Fibroblast of lung (primary cell): Measurements from ENCODE around the gene NT5C3A. TPM values are rescaled to one million over a fixed set of nuclear protein-coding genes. Genes with fewer than 3 reads are reported as not detected.

ENCODE experiments used
- DNase-seq, 2 donors: peaks; one replicate each; pipeline versions ENCODE4 v3.0.0 to v3.0.0-alpha.2; 2010; ENCODE audit warnings: low read depth in 2 of 2
- H2AFZ ChIP-seq: 2 replicates; pipeline ENCODE4 v1.5.1; 2012; ENCODE audit warnings: low read length, control low read depth, inconsistent platforms
- H3K27ac ChIP-seq: 2 replicates; pipeline ENCODE4 v1.5.1; 2011; ENCODE audit warnings: low read length, control low read depth; ENCODE audit not compliant: insufficient read depth
- H3K27me3 ChIP-seq: 2 replicates; pipeline ENCODE4 v1.5.1; 2011; ENCODE audit warnings: mild to moderate bottlenecking, low read length; ENCODE audit not compliant: control insufficient read depth, insufficient read depth
- H3K36me3 ChIP-seq: 2 replicates; pipeline ENCODE4 v1.5.1; 2011; ENCODE audit warnings: low read length; ENCODE audit not compliant: control insufficient read depth, insufficient read depth
- H3K4me1 ChIP-seq: 2 replicates; pipeline ENCODE4 v1.5.1; 2011; ENCODE audit warnings: low read length; ENCODE audit not compliant: control insufficient read depth, insufficient read depth; ENCODE audit errors: extremely low read depth
- H3K4me2 ChIP-seq: 2 replicates; pipeline ENCODE4 v1.5.1; 2011; ENCODE audit warnings: low read length, control low read depth; ENCODE audit not compliant: insufficient read depth; ENCODE audit errors: extremely low read depth
- H3K4me3 ChIP-seq, 4 experiments: fragments of 200-600 bp in 1 of 4; sonication (generic) in 1 of 4; replicated peaks in 1 of 4; 2 replicates each; pipeline ENCODE4 v1.5.1; 2011 to 2016; ENCODE audit warnings: low read length in 4 of 4, low read depth in 3 of 4, mild to moderate bottlenecking in 3 of 4, control low read depth in 2 of 4, inconsistent platforms in 1 of 4, mixed read lengths in 1 of 4; ENCODE audit not compliant: insufficient read depth in 1 of 4; ENCODE audit errors: control extremely low read depth in 1 of 4
- H3K79me2 ChIP-seq: 2 replicates; pipeline ENCODE4 v1.5.1; 2012; ENCODE audit warnings: mild to moderate bottlenecking, low read length, inconsistent platforms; ENCODE audit not compliant: control insufficient read depth, insufficient read depth
- H3K9ac ChIP-seq: 2 replicates; pipeline ENCODE4 v1.5.1; 2011; ENCODE audit warnings: mild to moderate bottlenecking, low read length, control low read depth; ENCODE audit not compliant: insufficient read depth
- H3K9me3 ChIP-seq: 2 replicates; pipeline ENCODE4 v1.5.1; 2012; ENCODE audit warnings: low read depth, low read length; ENCODE audit not compliant: control insufficient read depth, insufficient read depth
- H4K20me1 ChIP-seq: 2 replicates; pipeline ENCODE4 v1.5.1; 2011; ENCODE audit warnings: low read length; ENCODE audit not compliant: control insufficient read depth, insufficient read depth; ENCODE audit errors: extremely low read depth
- EZH2 ChIP-seq: IDR thresholded peaks from 2 replicates; pipeline ENCODE4 v1.5.1; 2012; ENCODE audit warnings: low read length, control low read depth, mild to moderate bottlenecking; ENCODE audit errors: missing control alignments
- polyA plus RNA-seq, 2 donors: library from polyadenylated mRNA; depleted of rRNA in 1 of 2; stranded (reverse) in 1 of 2; unstranded in 1 of 2; fragments of >200 nt; gene quantifications; 2 replicates each; pipeline ENCODE4 v1.2.1, GENCODE V29; 2011 to 2012; ENCODE audit warnings: missing spikeins in 1 of 2
- total RNA-seq: library from RNA; depleted of rRNA; stranded (reverse); fragments of >200 nt; gene quantifications from 2 replicates; pipeline ENCODE4 v1.2.1, GENCODE V29; 2014
- TF ChIP-seq, protein P1 (sequence below), 2 donors: IDR thresholded peaks in 1 of 2; conservative IDR thresholded peaks in 1 of 2; 1 replicate in 1 of 2; 2 replicates in 1 of 2; pipeline ENCODE4 v1.5.1; 2011 to 2012; ENCODE audit warnings: low read length in 2 of 2, control low read depth in 1 of 2, inconsistent platforms in 1 of 2, low read depth in 1 of 2, mild to moderate bottlenecking in 1 of 2

The NT5C3A gene
- total and polyA plus RNA-seq, 2 donors (not counting 1 experiment from before 2014, with no cell fraction given), result 17.2 to 25.3 TPM

DNA sequence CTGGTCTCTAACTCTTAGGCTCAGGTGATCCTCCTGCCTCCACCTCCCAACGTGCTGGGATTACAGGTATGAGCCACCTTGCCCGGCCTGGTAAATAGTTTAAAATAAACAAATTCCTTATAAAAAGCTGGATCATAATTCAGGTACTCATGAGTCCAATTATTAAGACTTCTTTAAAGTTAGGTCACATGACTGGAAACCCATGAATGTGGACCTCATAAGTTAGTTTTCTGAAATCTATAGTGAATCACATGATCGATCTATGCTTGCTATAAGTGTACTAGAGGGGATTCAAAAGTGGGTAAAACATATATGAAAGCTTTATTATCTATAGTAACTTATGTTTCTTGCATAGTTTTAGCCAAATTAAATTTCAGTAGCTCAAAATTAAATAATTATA is 14.3 kb downstream of the NT5C3A start:
- H3K4me3 ChIP-seq, result no peak overlapping the region
- H3K27me3 ChIP-seq, result no peaks in the 10 kb centered on the region
- H3K9ac ChIP-seq, result no peak overlapping the region
- TF ChIP-seq EZH2, result no peak
- TF ChIP-seq, protein P1, sequence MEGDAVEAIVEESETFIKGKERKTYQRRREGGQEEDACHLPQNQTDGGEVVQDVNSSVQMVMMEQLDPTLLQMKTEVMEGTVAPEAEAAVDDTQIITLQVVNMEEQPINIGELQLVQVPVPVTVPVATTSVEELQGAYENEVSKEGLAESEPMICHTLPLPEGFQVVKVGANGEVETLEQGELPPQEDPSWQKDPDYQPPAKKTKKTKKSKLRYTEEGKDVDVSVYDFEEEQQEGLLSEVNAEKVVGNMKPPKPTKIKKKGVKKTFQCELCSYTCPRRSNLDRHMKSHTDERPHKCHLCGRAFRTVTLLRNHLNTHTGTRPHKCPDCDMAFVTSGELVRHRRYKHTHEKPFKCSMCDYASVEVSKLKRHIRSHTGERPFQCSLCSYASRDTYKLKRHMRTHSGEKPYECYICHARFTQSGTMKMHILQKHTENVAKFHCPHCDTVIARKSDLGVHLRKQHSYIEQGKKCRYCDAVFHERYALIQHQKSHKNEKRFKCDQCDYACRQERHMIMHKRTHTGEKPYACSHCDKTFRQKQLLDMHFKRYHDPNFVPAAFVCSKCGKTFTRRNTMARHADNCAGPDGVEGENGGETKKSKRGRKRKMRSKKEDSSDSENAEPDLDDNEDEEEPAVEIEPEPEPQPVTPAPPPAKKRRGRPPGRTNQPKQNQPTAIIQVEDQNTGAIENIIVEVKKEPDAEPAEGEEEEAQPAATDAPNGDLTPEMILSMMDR (conservative IDR thresholded peaks at IDR 0.05 in 1 of 2, IDR thresholded peaks at IDR 0.05 in 1 of 2; ENCODE audit: low read depth in 1 of 2, low read length in 2 of 2), result no peak
- H3K27ac ChIP-seq, result no peak overlapping the region
- H3K36me3 ChIP-seq, result no peaks in the 10 kb centered on the region
- no peaks in the 10 kb centered on the region for H4K20me1 ChIP-seq
- no peak for DNase-seq
- no peaks in the 10 kb centered on the region for H3K9me3 ChIP-seq
- H3K4me2 ChIP-seq, result no peak overlapping the region
- H3K4me1 ChIP-seq, result no peaks in the 10 kb centered on the region
- no peak overlapping the region for H2AFZ ChIP-seq
- H3K79me2 ChIP-seq, result peaks cover 53% of the 10 kb centered on the region

DNA sequence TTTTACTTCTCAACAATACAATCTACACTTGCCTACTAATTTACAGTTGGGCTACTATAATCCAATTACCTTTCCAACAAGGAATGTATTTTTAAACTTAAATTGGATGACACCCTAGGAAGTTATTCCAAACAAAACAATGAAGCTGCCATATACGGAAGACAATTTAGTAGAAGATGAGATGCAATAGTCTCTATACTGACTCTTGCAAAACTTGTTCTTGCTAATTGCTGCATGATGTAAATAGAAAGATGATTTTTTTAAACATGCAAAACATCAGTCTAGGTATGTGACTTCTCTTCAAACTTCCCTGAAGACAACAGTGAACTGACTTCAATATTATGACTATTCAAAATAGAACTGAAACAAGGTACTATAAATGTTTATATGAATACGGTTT is 17.6 kb downstream of the NT5C3A start:
- no peak overlapping the region for H3K4me3 ChIP-seq
- H3K4me1 ChIP-seq, result no peaks in the 10 kb centered on the region
- H3K36me3 ChIP-seq, result no peaks in the 10 kb centered on the region
- no peaks in the 10 kb centered on the region for H3K9me3 ChIP-seq
- H3K27me3 ChIP-seq, result no peaks in the 10 kb centered on the region
- no peak overlapping the region for H3K4me2 ChIP-seq
- H3K79me2 ChIP-seq, result peaks cover 50% of the 10 kb centered on the region
- DNase-seq, result peak in 1 of 2 donors; percentile 58
- no peak overlapping the region for H3K9ac ChIP-seq
- H2AFZ ChIP-seq, result no peak overlapping the region
- no peaks in the 10 kb centered on the region for H4K20me1 ChIP-seq
- H3K27ac ChIP-seq, result no peak overlapping the region
- no peak for TF ChIP-seq EZH2
- TF ChIP-seq, protein P1 (conservative IDR thresholded peaks at IDR 0.05 in 1 of 2, IDR thresholded peaks at IDR 0.05 in 1 of 2; ENCODE audit: low read depth in 1 of 2, low read length in 2 of 2), result no peak

DNA sequence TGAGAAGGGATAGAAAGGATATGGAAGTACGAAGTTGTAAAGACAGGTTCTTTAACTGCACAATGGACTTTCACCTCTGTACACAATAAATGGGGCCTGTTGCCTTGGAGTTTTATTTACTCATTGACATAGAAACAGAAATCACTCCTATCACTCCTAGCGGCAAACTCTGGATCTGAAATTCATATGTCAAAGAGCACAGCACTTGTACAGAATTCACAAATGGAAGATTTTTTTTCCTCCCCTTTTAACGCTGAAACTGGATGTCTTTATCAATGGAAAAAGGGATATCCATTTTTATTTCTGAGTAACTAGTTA is 18.2 kb downstream of the NT5C3A start:
- no peaks in the 10 kb centered on the region for H3K36me3 ChIP-seq
- H3K9ac ChIP-seq, result no peak overlapping the region
- no peak overlapping the region for H3K4me2 ChIP-seq
- no peaks in the 10 kb centered on the region for H3K9me3 ChIP-seq
- H3K79me2 ChIP-seq, result peaks cover 50% of the 10 kb centered on the region
- TF ChIP-seq, protein P1 (conservative IDR thresholded peaks at IDR 0.05 in 1 of 2, IDR thresholded peaks at IDR 0.05 in 1 of 2; ENCODE audit: low read depth in 1 of 2, low read length in 2 of 2), result no peak
- TF ChIP-seq EZH2, result no peak
- H2AFZ ChIP-seq, result no peak overlapping the region
- no peak for DNase-seq
- no peak overlapping the region for H3K27ac ChIP-seq
- no peaks in the 10 kb centered on the region for H4K20me1 ChIP-seq
- no peaks in the 10 kb centered on the region for H3K27me3 ChIP-seq
- H3K4me1 ChIP-seq, result no peaks in the 10 kb centered on the region
- no peak overlapping the region for H3K4me3 ChIP-seq
